HG03342 (cell line): ENCODE measurements around the gene KRTAP27-1.

Source experiments
- ATAC-seq: cut with Tn5 transposase; IDR thresholded peaks from one replicate; pipeline ENCODE4 v1.9.1; 2021; ENCODE audit warnings: mild to moderate bottlenecking, moderate library complexity; ENCODE audit not compliant: unreplicated experiment

The KRTAP27-1 gene, protein sequence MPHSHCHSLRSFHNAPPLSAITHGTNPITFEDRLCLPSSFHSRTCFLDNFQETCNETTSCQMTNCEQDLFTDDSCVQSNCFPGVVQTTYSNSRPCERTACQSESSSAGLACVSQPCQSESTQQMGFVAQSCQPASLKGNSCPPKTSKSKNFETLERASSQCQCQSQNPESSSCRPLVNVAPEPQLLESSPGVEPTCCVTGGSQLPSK

DNA sequence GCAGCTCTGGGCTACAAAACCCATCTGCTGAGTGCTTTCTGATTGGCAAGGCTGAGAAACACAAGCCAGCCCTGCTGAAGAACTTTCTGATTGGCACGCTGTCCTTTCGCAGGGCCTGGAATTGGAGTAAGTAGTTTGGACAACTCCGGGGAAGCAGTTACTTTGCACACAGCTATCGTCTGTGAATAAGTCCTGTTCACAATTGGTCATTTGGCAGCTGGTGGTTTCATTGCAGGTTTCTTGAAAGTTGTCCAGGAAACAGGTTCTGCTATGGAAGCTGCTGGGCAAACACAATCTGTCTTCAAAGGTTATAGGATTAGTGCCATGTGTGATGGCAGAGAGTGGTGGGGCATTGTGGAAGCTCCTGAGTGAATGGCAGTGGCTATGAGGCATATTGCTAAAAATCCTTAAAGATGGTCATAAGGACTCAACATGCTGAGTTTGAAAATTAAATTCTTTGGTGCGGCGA lies at the start of gene KRTAP27-1:
Gene KRTAP27-1, minus strand, starts transcription at position 419 of the 469 bp plus-strand sequence. Its CDS starts 26 bp downstream, at position 393.
- no peak for ATAC-seq

DNA sequence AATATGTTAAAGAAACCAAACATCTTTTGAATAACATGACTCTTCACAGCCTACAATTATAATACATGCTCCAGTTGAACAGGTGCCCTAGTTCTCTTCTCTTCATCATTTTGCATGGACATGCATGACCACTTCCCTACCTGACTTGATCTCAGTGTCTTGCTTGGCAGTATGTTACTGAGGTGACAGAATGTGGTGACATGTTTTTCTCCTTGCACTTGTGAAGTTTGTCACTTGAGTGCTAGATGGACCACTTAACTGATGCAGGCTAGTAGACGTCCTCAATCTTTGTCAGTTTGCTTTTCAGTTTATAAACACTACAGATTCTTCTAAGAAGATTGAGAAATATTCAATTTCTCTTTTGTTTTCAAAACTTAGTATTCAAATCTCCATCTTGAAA lies 44.7 kb upstream of the KRTAP27-1 start:
- ATAC-seq = no peak

DNA sequence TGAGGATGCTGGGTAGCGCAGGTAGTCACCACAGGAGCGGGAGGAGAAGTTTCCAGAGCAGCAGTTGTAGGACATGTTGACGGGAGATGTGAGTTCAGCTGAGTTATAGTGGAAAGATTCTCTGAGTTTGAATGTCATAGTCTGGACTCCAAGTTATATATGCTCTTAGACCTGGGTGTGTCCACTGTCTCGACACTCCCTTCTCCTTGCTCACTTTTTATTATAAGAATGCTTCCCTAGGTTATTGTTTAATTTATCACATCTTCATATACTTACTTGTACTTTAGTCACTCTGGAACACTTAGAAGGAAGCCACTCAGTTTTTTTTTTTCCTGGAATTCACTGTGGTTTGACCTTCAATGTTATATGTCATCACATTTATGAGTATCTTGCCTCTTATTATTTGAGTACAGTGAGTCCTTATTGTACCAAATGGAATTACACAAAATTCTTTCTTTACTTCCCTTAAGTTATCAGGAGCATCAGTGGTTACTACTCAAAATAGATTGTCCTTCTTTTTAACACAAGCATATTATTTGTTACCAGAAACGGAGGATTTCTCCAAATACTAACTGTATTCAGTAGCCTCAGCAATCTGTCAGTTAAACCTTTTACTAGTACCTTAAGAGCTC lies 34.8 kb upstream of the KRTAP27-1 start, which contains the start of gene KRTAP13-2:
Gene KRTAP13-2, minus strand, starts transcription at position 133 of the 632 bp plus-strand sequence. Its CDS starts 58 bp downstream, at position 75.
- no peak for ATAC-seq

DNA sequence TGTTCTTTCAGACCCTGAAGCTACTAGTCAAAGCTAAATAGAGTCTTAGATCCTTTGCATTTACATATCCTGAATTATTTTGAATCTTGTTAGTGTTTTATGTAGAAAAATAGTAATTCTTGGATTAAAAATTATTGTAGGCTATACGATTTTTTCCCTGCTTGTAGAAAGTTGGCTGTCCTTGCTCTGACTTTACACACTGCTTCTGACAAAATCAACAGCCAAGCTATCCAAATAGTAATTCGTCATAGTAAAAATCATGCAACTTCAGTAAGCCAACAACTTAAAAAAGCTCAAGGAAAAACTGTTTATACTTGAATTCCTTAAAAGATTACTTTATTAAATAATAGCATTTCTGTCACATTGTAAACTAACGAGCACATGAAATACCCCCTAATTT lies 18.4 kb upstream of the KRTAP27-1 start:
- no peak for ATAC-seq

DNA sequence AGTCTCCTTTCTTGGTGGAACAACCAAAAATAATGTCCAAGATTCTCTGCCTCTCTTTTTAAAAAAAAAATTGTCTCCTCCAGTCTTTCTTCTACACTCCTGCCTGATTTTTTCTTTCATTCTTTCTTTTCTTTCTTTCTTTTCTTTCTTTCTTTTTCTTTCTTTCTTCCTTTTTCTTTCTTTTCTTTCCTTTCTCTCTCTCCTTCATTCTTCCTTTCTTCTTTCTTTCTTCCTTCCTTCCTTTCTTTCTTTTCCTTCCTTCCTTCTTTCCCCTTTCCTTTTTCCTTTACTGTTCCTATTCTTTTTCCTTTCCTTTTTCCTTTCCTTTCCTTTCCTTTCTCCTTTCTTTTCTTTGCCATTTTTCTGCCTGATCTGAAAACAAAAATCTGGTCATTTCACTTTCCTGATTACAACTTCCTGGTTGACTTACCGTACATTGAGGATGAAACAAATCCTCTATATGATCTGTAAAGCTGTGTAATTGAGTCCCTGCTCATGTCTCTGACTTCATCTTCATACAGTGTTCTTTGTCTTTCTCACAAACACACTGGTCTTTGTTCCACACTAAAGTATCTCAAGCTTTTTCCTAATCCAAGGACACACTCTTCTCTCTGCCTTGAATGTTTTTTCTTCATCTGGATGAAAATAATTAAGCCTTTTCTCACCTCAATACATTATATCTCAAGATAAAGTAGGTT lies 17.0 kb upstream of the KRTAP27-1 start:
- no peak for ATAC-seq

DNA sequence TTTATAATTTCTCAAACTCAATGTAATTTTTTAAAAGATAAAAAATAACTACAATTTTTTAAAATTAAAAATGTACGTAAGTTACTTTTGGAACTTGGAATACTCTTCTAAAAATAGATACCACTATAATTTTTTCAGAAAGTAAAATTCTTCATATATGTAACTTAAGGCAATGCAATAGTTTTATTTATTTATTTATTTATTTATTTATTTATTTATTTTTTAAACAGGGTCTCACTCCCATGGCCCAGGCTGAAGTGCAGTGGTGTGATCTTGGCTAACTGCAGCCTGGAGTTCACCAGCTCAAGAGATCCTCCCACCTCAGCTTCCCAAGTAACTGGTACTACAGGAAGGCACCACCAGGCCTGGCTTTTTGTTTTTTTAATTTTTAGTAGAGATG lies 14.0 kb upstream of the KRTAP27-1 start:
- no peak for ATAC-seq

DNA sequence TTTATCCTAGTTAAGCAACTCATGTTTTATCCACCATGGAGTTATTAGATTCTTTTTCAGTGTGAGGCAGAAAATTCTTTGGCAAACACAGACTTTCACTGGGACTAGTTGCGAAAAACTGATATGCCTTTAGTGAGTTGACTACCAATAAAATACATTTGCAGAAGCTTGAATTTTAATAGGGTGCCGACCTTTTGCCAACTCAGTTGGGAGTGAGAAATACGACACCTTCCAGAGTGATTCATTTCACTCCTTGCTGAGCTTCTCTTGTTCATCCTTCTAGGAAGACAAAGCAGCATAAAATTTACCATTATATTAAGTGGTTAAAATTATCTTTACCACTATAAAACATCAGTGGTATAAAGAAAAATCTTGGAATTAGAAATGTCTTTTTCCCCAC lies 12.1 kb upstream of the KRTAP27-1 start:
- ATAC-seq = no peak

DNA sequence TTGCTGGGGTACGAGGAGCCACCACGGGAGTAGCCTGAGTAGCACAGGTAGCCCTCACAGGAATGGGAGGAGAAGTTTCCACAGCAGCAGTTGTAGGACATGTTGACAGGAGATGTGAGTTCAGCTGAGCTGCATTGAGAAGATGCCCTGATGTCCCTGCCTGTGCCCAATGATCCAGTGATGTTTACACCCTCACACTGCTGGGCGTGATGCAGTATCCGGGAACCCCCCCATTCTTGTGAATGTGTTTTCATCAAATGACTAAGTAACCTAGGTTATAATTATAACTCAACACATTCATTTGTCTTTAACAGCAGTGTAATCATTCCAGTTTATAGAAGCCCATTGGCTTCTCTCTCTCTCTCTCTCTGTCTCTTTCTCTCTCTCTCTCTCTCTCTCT lies 11.0 kb upstream of the KRTAP27-1 start, which contains the start of gene KRTAP23-1:
Gene KRTAP23-1, minus strand, starts transcription at position 101 of the 400 bp plus-strand sequence. Its CDS starts 0 bp downstream, at position 101.
- ATAC-seq = no peak

DNA sequence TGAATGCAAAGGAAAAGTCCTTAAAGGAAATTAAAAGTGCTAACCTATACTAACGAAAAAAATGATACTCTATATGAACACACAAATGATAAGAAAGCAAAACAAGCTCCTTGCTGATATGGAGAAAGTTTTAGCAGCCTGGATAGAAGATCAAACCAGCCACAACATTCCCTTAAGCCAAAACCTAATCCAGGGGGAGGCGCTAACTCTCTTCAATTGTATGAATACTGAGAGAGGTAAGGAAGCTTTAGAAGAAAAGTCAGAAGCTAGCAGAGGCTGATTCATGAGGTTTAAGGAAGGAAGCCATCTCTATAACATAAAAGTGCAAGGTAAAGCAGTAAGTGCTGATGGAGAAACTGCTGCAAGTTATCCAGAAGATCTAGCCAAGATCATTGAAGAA lies 7.5 kb upstream of the KRTAP27-1 start:
- no peak for ATAC-seq

DNA sequence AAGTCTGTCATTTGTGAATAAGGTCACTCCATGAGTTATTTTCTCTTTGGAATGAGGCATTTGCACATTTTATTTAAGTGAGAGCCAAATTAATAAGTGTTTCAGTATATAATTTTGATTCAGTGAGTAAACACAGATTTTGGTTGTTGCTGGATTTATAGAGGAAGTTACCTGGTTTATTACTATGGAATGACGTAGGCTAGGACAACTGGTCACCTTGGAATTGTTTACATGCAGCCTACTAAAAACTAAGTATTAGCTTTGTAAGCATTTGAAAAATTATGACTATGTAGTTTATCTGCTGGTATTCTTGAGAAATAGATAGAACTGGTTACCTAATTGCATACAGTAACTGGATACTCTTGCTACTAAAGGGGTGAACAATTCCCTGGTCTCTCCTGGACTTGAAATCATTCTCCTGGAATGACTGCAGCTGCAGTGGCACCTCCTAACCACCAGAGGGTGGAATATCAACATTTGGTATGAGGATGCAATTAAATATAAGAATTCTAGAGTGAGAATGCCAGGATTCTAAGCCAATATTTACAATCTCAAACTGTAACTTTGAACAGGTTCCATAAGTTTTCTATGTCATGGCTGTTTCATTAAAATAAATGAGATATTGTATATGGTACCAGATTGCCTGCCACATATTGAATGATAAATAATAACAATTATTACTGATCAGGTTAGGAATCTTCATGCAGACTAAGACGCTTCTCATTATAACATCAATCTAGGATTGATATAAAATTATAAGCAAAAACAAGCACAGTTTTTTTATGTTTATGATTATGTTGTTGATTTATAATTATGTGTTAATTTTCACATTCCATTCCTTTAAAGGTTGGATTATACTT lies 3.5 kb upstream of the KRTAP27-1 start:
- no peak for ATAC-seq

DNA sequence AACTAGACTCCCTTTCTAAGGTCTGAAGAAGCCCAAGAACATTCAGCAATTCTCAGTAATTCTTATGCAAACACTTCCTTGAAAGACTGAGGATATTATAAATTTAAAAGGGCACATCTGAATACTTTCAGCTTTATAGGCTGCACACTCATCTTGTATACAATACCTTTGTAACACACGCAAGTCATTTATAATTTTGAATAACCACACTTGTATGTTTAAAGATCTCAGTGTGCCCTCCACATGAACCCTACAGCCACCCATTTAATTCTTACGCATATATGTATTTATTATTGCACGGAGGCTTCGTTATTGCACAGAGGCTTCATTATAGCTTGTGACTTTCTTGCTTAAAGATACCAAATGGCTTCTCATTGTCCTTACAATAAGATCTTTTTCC lies 1.2 kb upstream of the KRTAP27-1 start:
- ATAC-seq = no peak

DNA sequence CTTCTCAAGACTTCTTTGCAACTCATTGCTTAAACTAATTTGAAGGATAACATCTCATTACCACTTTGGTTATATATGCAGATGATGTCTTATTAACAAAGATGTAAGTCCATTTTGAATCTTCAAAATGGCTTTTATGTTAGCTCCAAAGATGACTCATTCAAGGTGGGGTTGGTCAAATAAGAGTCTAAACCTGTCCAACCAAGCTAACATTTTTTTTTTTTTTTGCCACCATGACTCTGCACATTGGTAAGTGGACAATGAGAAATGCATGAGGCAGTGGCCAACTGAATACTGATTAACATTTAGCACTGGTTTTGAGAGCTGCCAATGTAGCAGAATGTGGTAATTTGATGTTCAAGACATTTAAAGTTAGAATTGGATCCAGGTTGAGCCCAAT lies 278 bp upstream of the KRTAP27-1 start:
- no peak for ATAC-seq

DNA sequence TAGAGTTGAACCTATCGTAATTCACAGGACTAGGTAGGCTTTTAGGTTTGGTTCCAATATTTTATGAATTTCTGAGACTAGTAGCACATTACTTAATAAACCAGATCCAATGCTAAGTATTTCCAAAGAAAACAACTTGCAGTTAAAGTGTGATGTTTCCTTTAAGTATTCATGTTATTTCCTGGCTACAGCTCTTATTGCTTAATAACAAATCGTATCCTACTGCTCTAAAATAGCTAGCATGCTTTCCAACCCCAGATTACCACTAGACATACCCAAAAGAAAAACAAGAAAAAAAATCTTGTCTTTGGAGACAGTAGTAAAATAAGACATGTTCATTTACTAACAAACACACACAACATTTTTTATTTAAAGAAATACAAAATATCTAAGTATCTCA lies 898 bp downstream of the KRTAP27-1 start:
- no peak for ATAC-seq

DNA sequence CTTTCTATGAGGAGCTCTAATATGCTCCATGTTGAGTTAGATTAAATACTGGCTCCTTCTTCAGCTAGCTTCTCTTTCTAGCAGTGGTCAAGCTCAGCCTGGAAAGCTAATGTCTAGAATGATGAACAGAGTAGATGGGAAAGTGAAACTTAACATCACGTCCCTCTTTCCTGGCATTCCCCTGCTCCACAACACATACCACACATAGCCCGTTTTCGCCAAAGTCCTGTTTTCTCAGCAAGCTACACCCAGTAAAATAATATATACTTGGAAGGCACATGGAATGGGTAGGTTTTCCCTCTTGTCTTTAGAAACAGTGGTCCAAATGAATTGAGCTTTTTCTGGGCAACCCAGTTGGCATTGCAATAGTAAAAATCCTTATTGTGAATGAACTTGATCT lies 3.8 kb downstream of the KRTAP27-1 start:
- ATAC-seq = no peak

DNA sequence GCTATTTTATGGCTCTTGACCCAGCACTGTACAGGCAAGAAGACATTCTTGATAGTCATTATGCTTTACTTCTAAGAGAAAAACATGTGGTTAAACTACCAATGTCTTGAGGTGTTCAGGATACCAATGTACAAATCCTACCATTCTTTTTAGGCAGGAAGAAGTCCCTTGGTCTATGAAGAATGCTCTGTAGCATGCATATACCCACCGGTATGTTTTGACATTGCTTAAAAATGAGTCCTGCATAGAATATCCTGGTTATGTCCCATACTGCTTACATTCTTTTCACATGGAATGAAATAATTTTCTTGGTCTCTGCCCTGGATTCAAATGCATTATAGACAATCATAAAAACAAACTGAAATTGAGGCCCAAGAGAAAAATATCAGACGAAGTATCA lies 4.8 kb downstream of the KRTAP27-1 start:
- no peak for ATAC-seq

DNA sequence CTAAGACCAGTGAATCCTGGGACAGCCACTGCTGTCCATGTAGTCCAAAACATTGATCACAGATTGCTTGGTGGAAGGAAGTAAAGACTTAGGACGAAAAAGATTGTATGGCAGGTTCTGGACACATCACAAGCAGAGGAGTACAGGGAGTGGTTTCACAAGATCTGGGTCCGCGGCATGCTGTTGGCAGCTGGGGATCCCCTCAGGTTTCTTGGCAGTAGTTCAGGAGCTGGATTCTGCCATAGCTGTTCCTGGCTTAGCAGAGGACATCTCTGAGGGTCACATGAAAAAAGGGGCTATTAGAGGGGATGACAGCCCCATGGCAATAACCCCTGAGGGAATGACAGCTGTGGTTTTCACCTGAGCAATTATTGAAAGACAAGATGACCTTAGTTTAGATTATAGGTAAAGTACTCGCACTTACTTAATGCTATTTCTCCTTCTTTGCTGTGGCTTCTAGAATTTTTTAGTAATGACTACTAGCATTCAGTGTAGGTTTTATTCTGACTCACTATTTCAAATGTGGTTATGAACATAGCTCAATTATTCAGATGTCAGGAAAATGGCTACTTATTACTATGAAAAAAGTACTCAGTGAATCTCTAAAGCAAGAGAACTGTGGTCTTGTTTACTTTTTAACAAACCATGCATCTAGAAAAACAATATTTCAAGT lies 8.2 kb downstream of the KRTAP27-1 start:
- no peak for ATAC-seq

DNA sequence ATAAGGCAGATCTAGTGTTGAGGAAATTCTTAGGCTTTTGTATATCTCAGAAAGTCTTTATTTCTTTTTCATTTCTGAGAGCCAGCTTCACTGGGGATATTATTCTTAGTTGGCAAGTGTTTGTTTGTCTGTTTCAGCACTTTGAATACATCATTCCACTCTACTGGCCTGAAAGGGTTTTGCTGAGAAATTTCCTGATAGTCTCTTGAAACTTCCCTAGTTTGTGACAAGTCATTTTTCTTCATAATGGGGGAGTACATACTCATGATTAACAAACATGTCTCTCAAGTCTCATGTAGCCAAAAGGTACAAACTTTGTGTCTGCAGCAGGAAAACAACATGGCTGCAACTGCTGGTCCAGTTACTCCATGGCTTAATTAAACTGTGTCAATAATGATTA lies 11.1 kb downstream of the KRTAP27-1 start:
- no peak for ATAC-seq

DNA sequence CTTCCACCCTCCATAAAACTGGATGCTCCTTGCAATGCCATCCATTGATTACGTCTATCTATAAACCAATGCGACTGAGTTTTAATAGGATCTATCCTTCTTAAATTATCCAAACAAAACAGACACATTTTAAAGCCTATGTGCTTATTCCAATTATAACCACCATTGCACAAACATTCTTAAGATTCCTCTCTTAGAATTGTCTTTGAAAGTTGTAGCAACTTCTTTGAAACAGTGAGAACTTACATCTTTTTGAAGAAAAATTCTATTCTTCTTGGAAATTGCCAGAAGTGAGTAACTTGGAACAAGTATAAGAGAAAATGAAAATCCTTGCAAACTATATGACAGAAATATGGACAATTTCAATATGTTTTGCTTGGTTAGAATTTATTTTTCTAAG lies 17.3 kb downstream of the KRTAP27-1 start, which contains the start of gene KRTAP26-1:
Gene KRTAP26-1, minus strand, starts transcription at position 101 of the 400 bp plus-strand sequence. CDS start 280 bp downstream, outside the sequence.
- no peak for ATAC-seq

DNA sequence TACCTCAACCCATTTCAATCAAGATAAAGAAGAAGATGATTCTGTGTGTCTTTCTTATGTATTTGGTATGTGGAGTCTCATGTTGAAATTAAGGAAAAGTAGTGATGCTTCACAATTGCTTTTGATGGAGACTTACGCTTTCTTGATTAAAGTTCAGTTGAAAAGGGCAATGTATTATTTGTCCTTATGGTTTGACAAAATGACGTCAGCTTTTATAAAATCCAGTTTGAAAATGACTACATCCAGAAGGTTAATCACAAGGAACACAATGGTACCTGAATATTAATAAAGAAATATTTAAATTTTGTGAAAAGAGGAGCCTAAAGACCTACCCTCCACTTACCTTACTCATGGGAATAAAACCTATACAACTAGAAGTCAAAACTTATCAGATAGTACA lies 21.8 kb downstream of the KRTAP27-1 start:
- no peak for ATAC-seq

DNA sequence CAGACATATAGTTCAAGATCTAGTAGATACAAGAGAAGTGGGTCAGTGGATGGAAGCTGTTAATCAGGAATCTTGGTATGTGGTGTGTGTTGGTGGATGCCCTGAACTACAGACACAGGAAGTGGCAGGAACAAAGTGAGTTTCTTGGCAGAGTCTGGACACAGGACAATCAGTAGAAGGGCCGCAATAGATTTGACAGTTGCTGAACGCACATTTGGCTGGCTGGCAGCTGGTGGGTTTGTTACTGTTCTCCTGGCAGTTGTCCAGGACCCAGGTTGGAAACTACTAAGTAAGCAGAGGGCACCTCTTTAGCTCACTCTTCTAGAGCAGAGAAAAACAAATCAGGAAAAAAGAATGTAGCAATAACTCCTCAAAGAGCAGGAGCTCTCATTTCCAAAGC lies 30.6 kb downstream of the KRTAP27-1 start:
- no peak for ATAC-seq
